GM12874 (cell line): Measurements from ENCODE around the gene GJA4.

Experiments used
- TF ChIP-seq, protein P1 (sequence below): IDR thresholded peaks from 2 replicates; pipeline ENCODE4 v1.5.1; 2011; ENCODE audit warnings: low read depth, mild to moderate bottlenecking, control low read depth, low read length, moderate library complexity; ENCODE audit not compliant: insufficient read depth

The GJA4 gene

DNA sequence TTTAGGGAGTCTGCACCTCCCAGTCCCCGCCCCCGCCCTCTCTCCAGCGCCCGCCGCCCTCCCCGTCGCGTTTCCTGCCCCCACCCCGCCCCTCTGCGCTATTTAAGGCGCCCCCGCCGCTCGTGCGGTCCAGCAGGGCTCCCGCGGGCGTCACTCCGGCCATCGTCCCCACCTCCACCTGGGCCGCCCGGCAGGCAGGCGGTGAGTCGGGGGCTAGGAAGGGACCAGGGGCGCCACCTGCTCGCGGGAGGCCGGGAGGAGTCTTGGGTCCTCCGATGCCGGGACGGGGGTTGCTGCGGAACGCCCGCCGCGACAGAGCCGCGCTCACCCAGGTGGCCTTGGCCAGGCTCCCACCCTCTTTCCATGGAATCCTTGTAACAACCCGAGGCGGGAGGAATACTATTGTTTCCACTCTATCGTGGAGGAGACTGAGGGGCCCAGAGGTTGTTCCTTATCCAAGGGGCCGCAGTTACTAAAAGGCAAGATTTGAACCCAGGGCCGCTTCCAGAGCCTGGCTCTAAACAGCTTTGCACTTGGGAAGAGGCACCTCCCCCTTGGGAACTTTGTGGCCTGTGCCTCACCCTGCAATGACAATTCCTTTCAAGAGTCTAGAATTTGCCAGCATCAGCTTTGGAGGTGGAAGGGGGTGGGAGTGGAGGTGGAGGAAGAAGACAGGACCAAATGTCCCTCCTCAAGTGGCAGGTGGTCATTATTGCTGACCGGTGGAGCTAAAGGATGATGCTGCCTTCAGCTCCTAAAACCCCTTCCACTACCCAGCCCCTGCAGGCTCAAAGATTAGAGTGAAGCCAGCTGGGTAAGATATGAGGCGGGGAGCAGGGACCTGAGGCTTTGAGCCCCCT is at the start of gene GJA4:
TSS of gene GJA4 (plus strand) at position 132 of the 860 bp plus-strand sequence. CDS start 1,215 bp downstream, outside the sequence.
- TF ChIP-seq, protein P1, sequence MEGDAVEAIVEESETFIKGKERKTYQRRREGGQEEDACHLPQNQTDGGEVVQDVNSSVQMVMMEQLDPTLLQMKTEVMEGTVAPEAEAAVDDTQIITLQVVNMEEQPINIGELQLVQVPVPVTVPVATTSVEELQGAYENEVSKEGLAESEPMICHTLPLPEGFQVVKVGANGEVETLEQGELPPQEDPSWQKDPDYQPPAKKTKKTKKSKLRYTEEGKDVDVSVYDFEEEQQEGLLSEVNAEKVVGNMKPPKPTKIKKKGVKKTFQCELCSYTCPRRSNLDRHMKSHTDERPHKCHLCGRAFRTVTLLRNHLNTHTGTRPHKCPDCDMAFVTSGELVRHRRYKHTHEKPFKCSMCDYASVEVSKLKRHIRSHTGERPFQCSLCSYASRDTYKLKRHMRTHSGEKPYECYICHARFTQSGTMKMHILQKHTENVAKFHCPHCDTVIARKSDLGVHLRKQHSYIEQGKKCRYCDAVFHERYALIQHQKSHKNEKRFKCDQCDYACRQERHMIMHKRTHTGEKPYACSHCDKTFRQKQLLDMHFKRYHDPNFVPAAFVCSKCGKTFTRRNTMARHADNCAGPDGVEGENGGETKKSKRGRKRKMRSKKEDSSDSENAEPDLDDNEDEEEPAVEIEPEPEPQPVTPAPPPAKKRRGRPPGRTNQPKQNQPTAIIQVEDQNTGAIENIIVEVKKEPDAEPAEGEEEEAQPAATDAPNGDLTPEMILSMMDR = no peak

DNA sequence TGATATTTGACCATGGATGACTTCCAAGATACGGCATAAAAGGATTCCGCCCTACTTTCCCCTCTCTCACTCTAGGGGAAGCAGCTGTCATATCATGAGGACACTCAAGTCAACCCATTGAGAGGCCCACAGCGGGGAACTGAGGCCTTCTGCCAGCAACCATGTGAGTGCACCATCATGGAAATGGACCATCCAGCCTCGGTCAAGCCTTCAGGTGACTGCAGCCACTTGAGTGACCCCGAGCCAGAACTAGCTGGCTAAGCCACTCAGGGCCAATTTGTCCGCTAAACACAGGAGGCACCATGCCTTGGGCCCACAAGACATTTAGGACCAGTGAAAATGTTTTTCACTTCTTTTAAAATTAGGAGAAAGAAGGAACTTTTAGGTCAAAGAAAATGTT is 49.0 kb upstream of the GJA4 start:
- TF ChIP-seq, protein P1 = no peak

DNA sequence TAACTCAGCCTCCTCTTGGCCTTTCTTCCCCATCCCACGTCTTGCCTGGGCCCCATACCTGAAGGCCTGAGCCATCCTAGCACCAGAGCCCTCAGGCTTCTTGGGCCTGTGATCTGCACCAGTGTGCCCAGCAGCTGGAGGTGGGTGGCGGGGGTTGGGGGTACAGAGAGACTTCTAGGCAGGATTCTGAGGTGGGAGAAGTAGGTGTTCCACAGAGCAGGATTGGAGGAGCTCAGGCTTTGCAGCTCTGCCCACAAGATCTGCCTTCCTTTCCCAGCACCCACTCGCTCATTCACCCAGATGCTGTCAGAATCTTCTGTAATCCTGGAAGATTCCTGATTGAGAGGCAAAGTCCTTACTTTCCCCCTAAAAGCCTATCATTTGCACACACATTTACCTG is 47.9 kb upstream of the GJA4 start:
- TF ChIP-seq, protein P1 = no peak

GRCh38 chr1:34745666-34746065 is 47.1 kb upstream of the GJA4 start:
- TF ChIP-seq, protein P1 = no peak

DNA sequence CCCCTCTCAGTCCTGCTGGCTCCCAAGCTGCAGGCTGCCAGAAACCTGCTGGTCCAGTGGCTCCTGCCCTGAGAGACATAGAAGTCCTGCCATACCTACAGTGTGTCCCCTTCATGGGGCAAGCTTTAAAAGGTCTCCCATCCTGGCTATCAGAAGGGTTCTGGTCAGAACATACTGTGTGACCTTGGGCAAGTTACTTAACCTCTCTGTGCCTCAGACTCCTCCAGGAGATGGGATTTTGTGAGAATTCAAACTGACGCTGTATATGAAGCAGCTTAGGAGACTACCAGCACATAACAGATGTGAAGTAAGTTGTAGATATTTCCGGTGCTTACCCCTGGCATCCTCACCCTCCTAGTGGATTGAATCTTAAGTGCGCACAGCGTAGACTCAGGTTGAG is 46.7 kb upstream of the GJA4 start:
- TF ChIP-seq, protein P1 = no peak

DNA sequence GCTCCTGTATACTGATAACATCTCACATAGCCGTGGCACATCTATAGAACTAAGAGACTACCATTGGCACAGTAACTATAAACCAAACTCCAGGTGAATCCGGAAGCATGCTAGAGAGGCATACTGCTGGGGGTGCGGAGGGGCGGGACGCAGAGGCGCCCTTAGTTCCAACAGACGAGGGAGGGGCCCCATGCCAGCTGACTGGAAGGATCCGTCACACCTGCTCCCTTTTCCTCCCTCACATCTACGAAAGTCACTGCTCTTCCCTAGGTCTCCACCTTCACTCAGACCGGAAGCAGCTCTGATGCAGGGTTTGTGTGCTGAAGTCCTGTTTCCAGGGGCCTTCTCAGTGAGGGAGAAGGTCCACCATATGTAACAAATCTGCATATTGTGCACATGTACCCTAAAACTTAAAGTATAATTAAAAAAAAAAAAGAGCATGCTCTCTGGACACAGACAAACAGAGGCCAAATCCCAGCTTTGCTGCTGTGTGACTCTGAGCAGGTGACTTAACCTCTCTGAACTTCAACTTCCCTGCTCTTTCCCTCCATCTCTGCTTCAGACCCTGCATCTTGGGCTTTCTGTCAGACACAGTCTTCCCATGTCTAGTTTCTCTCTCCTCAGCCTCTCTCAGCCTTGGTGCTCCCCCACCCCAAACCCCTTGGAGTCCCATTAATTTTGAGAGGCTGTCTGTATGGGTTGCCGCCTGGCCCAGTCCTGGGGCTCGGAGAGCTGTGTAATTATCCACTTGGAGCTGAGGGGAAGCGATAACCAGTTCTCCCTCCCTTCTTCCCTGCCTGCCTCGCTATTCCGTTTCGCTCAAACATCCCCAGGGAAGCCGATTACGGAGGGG is 45.8 kb upstream of the GJA4 start:
- TF ChIP-seq, protein P1 = no peak

GRCh38 chr1:34747638-34747941 is 45.2 kb upstream of the GJA4 start:
- TF ChIP-seq, protein P1 = no peak
